SK-N-MC (cell line): ENCODE measurements around the gene NRCAM.

Experiments used
- EZH2 ChIP-seq: fragments of 200-600 bp; sonication (generic); IDR thresholded peaks from one replicate; pipeline ENCODE4 v1.6.1; 2017; ENCODE audit warnings: antibody characterized with exemption
- FOXP2 ChIP-seq: optimal IDR thresholded peaks from 2 replicates; pipeline ENCODE3; 2011; ENCODE audit warnings: mild to moderate bottlenecking, moderate library complexity; ENCODE audit not compliant: insufficient read depth; ENCODE audit errors: extremely low read length, control extremely low read depth
- POLR2AphosphoS5 ChIP-seq: IDR thresholded peaks from 2 replicates; pipeline ENCODE4 v1.6.1; 2012; ENCODE audit warnings: mild to moderate bottlenecking, low read depth, low read length, borderline replicate concordance

GRCh38 chr7:108427766-108428165, 28.5 kb downstream of the NRCAM start:
- TF ChIP-seq POLR2AphosphoS5 (no peak), EZH2 (no peak), FOXP2 (no peak)
